Measurements from ENCODE around the gene POLR1D.

The POLR1D gene

DNA sequence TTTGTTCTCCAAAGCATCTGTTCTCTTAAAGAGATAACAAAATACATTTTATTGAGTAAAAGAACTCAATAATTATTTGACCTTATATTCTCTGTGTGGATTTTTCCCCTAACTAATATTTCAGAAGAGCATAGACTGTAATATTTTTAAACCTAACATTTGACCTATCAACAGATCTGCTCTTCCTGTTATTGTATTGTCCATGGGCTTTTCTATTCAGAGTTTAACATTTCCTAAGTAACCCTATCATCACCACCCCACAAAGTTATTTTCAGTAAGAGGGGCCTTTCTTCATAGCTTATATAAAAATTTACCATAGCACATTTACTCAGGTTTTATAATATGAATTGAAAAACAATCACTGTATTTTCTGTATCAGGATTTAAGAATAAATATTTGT lies 17.5 kb downstream of the POLR1D start:
- H3K36me3 ChIP-seq (ENCODE audit: control insufficient read depth, insufficient read depth, low read length), result peaks cover 8% of the 10 kb centered on the region
- no peak overlapping the region for H3K27ac ChIP-seq (ENCODE audit: low read depth, low read length)
- H3K4me1 ChIP-seq (ENCODE audit: control insufficient read depth, insufficient read depth, low read length), result peaks cover 1% of the 10 kb centered on the region; the same call in 1 of the 2 replicates
- H3K4me3 ChIP-seq (ENCODE audit: low read depth, low read length), result no peak overlapping the region
- H3K9me3 ChIP-seq (ENCODE audit: control insufficient read depth, insufficient read depth, low read length), result no peaks in the 10 kb centered on the region
- no peak overlapping the region for H3K9ac ChIP-seq (ENCODE audit: low read depth, low read length)
- H3K27me3 ChIP-seq (ENCODE audit: control insufficient read depth, insufficient read depth, low read length), result no peaks in the 10 kb centered on the region

DNA sequence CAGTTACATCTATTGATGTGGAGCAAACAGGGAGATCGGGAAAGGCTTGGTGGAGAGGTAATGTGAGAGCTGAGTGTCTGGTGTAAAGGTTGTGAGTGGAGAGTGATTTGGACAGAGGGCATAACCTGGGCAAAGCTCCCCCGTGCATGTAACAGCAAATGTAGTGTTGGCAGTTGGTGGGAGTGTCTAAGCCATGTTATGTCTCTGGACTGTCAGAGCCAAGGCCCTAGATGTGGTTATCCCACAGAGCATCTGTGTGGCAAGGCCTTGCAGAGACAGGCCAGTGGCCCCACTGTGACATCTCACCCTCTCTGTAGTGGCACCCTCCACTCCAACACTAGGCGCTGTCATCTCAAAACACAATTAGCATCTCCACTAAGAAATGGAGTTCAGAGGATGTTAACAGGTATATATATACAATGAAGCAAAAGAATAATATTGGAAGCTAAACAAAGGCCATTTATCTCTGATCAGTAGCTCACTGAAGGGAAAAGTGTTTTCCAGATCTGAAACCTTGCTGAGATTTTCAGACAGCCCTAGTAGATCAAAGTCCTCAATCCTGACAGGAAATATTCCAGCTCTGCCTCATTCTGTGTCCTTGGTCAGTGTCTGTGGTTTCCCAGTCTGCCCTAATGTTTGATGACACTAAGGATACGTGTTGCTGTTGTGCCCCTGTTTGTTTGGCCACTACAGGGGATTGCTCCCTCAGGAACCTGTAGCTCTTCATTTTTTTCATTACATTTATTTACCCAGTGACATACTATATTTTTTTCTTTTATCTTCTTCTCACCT lies 20.2 kb downstream of the POLR1D start:
- H3K36me3 ChIP-seq (ENCODE audit: control insufficient read depth, insufficient read depth, low read length), result no peaks in the 10 kb centered on the region
- H3K4me1 ChIP-seq (ENCODE audit: control insufficient read depth, insufficient read depth, low read length), result peaks cover 15% of the 10 kb centered on the region
- no peaks in the 10 kb centered on the region for H3K9me3 ChIP-seq (ENCODE audit: control insufficient read depth, insufficient read depth, low read length)
- no peak overlapping the region for H3K9ac ChIP-seq (ENCODE audit: low read depth, low read length)
- no peak overlapping the region for H3K27ac ChIP-seq (ENCODE audit: low read depth, low read length)
- H3K27me3 ChIP-seq (ENCODE audit: control insufficient read depth, insufficient read depth, low read length), result no peaks in the 10 kb centered on the region
- H3K4me3 ChIP-seq (ENCODE audit: low read depth, low read length), result no peak overlapping the region

DNA sequence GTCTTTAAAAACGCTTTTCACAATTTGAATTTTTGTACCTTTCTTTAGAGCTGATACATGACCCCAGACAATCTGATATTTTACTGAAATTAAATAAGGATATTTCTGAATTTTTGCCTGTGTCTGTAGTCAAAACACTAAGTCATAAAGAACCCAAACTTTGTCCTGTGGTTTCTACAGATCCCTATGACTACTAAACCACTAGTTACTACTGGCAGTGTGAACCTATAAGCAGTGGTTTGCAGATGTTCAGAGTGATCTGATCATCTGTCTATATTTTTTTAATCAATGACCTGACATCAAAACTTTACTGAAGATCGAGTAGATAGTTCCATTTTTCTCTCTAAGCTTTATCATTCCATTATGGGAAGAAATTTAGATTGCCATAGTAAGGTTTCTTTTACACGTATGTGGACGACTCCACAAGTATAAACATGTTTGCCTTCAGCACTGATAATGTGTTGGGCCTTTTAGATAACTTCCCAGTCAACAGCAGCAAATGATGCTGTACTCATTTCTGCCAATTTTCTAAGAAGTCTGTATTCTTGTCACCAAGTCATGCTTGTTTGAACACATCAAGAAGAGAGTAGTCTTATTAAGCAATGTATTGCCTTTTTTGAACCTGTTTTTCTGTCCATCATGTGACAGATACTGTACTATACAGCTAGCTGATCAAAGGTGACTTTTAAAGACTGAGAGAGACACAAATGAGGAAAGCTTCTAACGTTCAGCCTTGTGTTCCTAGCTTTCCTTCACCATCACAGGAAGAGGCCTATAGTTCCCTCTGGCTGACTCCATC lies 21.8 kb downstream of the POLR1D start:
- Histone ChIP-seq H3K27ac (ENCODE audit: low read depth, low read length) (no peak overlapping the region), H3K4me1 (ENCODE audit: control insufficient read depth, insufficient read depth, low read length) (peaks cover 15% of the 10 kb centered on the region), H3K27me3 (ENCODE audit: control insufficient read depth, insufficient read depth, low read length) (no peaks in the 10 kb centered on the region), H3K9ac (ENCODE audit: low read depth, low read length) (no peak overlapping the region), H3K4me3 (ENCODE audit: low read depth, low read length) (no peak overlapping the region), H3K9me3 (ENCODE audit: control insufficient read depth, insufficient read depth, low read length) (no peaks in the 10 kb centered on the region), H3K36me3 (ENCODE audit: control insufficient read depth, insufficient read depth, low read length) (peaks cover 6% of the 10 kb centered on the region)

- Histone ChIP-seq H3K9me3 (ENCODE audit: control insufficient read depth, insufficient read depth, low read length) (peaks cover 4% of the 10 kb centered on the region), H3K36me3 (ENCODE audit: control insufficient read depth, insufficient read depth, low read length) (peaks cover 13% of the 10 kb centered on the region), H3K4me3 (ENCODE audit: low read depth, low read length) (no peak overlapping the region), H3K4me1 (ENCODE audit: control insufficient read depth, insufficient read depth, low read length) (peaks cover 15% of the 10 kb centered on the region), H3K27me3 (ENCODE audit: control insufficient read depth, insufficient read depth, low read length) (no peaks in the 10 kb centered on the region), H3K27ac (ENCODE audit: low read depth, low read length) (no peak overlapping the region), H3K9ac (ENCODE audit: low read depth, low read length) (no peak overlapping the region)
Observed at GRCh38 chr13:27644302-27644701, 22.6 kb downstream of the POLR1D start.

DNA sequence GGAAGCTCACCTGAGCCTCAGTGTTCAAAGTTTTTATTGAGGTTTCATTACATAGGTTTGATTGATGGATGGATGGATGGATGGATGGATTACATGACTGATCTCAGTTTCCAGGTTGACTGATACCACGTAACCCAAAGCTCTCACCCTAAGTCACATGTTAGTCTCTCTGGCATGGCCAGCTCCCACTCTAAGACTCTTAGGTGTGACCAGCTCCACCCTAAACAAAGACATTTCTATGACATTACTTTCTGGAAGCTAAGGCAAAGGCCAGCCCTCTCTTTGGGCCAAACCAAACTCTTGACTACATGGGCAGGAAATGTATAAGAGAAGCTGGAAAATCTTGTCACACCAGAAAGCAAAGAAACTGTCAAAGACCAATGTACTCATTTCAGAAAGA lies 28.6 kb downstream of the POLR1D start:
- Histone ChIP-seq H3K27me3 (ENCODE audit: control insufficient read depth, insufficient read depth, low read length) (no peaks in the 10 kb centered on the region), H3K4me1 (ENCODE audit: control insufficient read depth, insufficient read depth, low read length) (peaks cover 3% of the 10 kb centered on the region), H3K27ac (ENCODE audit: low read depth, low read length) (no peak overlapping the region), H3K9ac (ENCODE audit: low read depth, low read length) (no peak overlapping the region), H3K9me3 (ENCODE audit: control insufficient read depth, insufficient read depth, low read length) (peaks cover 19% of the 10 kb centered on the region), H3K36me3 (ENCODE audit: control insufficient read depth, insufficient read depth, low read length) (peaks cover 40% of the 10 kb centered on the region), H3K4me3 (ENCODE audit: low read depth, low read length) (no peak overlapping the region)

- peaks cover 29% of the 10 kb centered on the region for H3K36me3 ChIP-seq (ENCODE audit: control insufficient read depth, insufficient read depth, low read length)
Observed at GRCh38 chr13:27654059-27654458, 32.4 kb downstream of the POLR1D start.

GRCh38 chr13:27654816-27655215 lies 33.1 kb downstream of the POLR1D start:
- Histone ChIP-seq H3K36me3 (ENCODE audit: control insufficient read depth, insufficient read depth, low read length) (peaks cover 21% of the 10 kb centered on the region), H3K27me3 (ENCODE audit: control insufficient read depth, insufficient read depth, low read length) (no peaks in the 10 kb centered on the region), H3K4me3 (ENCODE audit: low read depth, low read length) (no peak overlapping the region), H3K9ac (ENCODE audit: low read depth, low read length) (no peak overlapping the region), H3K9me3 (ENCODE audit: control insufficient read depth, insufficient read depth, low read length) (peaks cover 10% of the 10 kb centered on the region), H3K4me1 (ENCODE audit: control insufficient read depth, insufficient read depth, low read length) (no peaks in the 10 kb centered on the region), H3K27ac (ENCODE audit: low read depth, low read length) (no peak overlapping the region)

More at GRCh38 chr13:27654059-27654458, 32.4 kb downstream of the POLR1D start:
- Histone ChIP-seq H3K9ac (ENCODE audit: low read depth, low read length) (no peak overlapping the region), H3K27ac (ENCODE audit: low read depth, low read length) (no peak overlapping the region), H3K9me3 (ENCODE audit: control insufficient read depth, insufficient read depth, low read length) (peaks cover 17% of the 10 kb centered on the region), H3K4me3 (ENCODE audit: low read depth, low read length) (no peak overlapping the region), H3K4me1 (ENCODE audit: control insufficient read depth, insufficient read depth, low read length) (no peaks in the 10 kb centered on the region), H3K27me3 (ENCODE audit: control insufficient read depth, insufficient read depth, low read length) (no peaks in the 10 kb centered on the region)

DNA sequence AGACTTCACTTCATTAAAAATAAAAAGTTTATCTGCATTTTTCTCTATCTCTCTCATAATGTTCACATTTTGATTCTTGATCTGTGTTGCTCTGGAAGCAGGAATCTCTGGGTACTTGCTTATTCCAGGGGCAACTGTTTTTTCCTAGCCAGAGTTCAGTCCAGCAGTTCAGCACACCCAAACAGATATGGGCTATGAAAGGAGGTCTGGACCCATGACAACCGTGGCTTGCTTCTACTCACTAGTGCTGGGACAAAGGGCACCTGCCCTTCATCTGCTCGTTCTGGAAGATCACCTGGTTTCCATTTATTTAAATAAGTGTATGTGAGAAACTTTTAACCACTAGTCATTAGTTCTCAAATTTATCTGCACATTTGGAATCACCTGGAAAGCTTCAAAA lies 36.0 kb downstream of the POLR1D start:
- Histone ChIP-seq H3K9ac (ENCODE audit: low read depth, low read length) (no peak overlapping the region), H3K4me1 (ENCODE audit: control insufficient read depth, insufficient read depth, low read length) (no peaks in the 10 kb centered on the region), H3K36me3 (ENCODE audit: control insufficient read depth, insufficient read depth, low read length) (no peaks in the 10 kb centered on the region), H3K27ac (ENCODE audit: low read depth, low read length) (no peak overlapping the region), H3K4me3 (ENCODE audit: low read depth, low read length) (no peak overlapping the region), H3K9me3 (ENCODE audit: control insufficient read depth, insufficient read depth, low read length) (no peaks in the 10 kb centered on the region), H3K27me3 (ENCODE audit: control insufficient read depth, insufficient read depth, low read length) (no peaks in the 10 kb centered on the region)

- no peaks in the 10 kb centered on the region for H3K36me3 ChIP-seq (ENCODE audit: control insufficient read depth, insufficient read depth, low read length)
- no peak overlapping the region for H3K9ac ChIP-seq (ENCODE audit: low read depth, low read length)
- H3K4me1 ChIP-seq (ENCODE audit: control insufficient read depth, insufficient read depth, low read length), result no peaks in the 10 kb centered on the region
- H3K27ac ChIP-seq (ENCODE audit: low read depth, low read length), result no peak overlapping the region
- no peak overlapping the region for H3K4me3 ChIP-seq (ENCODE audit: low read depth, low read length)
- no peaks in the 10 kb centered on the region for H3K27me3 ChIP-seq (ENCODE audit: control insufficient read depth, insufficient read depth, low read length)
- H3K9me3 ChIP-seq (ENCODE audit: control insufficient read depth, insufficient read depth, low read length), result no peaks in the 10 kb centered on the region
Observed at GRCh38 chr13:27658546-27658945, 36.9 kb downstream of the POLR1D start.

GRCh38 chr13:27659145-27659865 lies 37.6 kb downstream of the POLR1D start:
- no peaks in the 10 kb centered on the region for H3K27me3 ChIP-seq (ENCODE audit: control insufficient read depth, insufficient read depth, low read length)
- H3K27ac ChIP-seq (ENCODE audit: low read depth, low read length), result no peak overlapping the region
- no peak overlapping the region for H3K4me3 ChIP-seq (ENCODE audit: low read depth, low read length)
- H3K36me3 ChIP-seq (ENCODE audit: control insufficient read depth, insufficient read depth, low read length), result no peaks in the 10 kb centered on the region
- no peaks in the 10 kb centered on the region for H3K4me1 ChIP-seq (ENCODE audit: control insufficient read depth, insufficient read depth, low read length)
- no peaks in the 10 kb centered on the region for H3K9me3 ChIP-seq (ENCODE audit: control insufficient read depth, insufficient read depth, low read length)
- no peak overlapping the region for H3K9ac ChIP-seq (ENCODE audit: low read depth, low read length)

- no peak overlapping the region for H3K9ac ChIP-seq (ENCODE audit: low read depth, low read length)
- no peaks in the 10 kb centered on the region for H3K9me3 ChIP-seq (ENCODE audit: control insufficient read depth, insufficient read depth, low read length)
- no peak overlapping the region for H3K27ac ChIP-seq (ENCODE audit: low read depth, low read length)
- H3K4me3 ChIP-seq (ENCODE audit: low read depth, low read length), result no peak overlapping the region
- no peaks in the 10 kb centered on the region for H3K36me3 ChIP-seq (ENCODE audit: control insufficient read depth, insufficient read depth, low read length)
- H3K27me3 ChIP-seq (ENCODE audit: control insufficient read depth, insufficient read depth, low read length), result no peaks in the 10 kb centered on the region
- H3K4me1 ChIP-seq (ENCODE audit: control insufficient read depth, insufficient read depth, low read length), result no peaks in the 10 kb centered on the region
Observed at GRCh38 chr13:27660511-27660910, 38.8 kb downstream of the POLR1D start.
